HG03520 (cell line): ENCODE measurements around the gene SEZ6L2.
"Not testable (repeated sequence)": the region's sequence is repeated elsewhere in the genome, so short reads cannot be mapped to it uniquely, and the experiment has no call there.

ENCODE experiments used
- ATAC-seq: cut with Tn5 transposase; IDR thresholded peaks from one replicate; pipeline ENCODE4 v1.9.1; 2021; ENCODE audit warnings: mild to moderate bottlenecking, moderate library complexity; ENCODE audit not compliant: unreplicated experiment

Gene SEZ6L2

GRCh38 chr16:29910819-29911675 lies 11.7 kb upstream of the SEZ6L2 start:
- ATAC-seq, result no peak

- ATAC-seq, result not testable (repeated sequence)
Observed at GRCh38 chr16:29909851-29910250, 10.5 kb upstream of the SEZ6L2 start.

GRCh38 chr16:29909391-29909790 lies 10.0 kb upstream of the SEZ6L2 start:
- ATAC-seq, result no peak

- ATAC-seq, result no peak
Observed at GRCh38 chr16:29908719-29909220, 9.4 kb upstream of the SEZ6L2 start.

GRCh38 chr16:29907973-29908372 lies 8.6 kb upstream of the SEZ6L2 start:
- no peak for ATAC-seq

GRCh38 chr16:29906520-29907244 lies 7.3 kb upstream of the SEZ6L2 start:
- no peak for ATAC-seq

- no peak for ATAC-seq
Observed at GRCh38 chr16:29905668-29906067, 6.3 kb upstream of the SEZ6L2 start.

GRCh38 chr16:29904947-29905346 lies 5.6 kb upstream of the SEZ6L2 start:
- no peak for ATAC-seq

- no peak for ATAC-seq
Observed at GRCh38 chr16:29903590-29903989, 4.2 kb upstream of the SEZ6L2 start.

GRCh38 chr16:29901607-29901945 lies 2.2 kb upstream of the SEZ6L2 start:
- ATAC-seq, result no peak

- ATAC-seq, result no peak
Observed at GRCh38 chr16:29900888-29901606, 1.7 kb upstream of the SEZ6L2 start.

- ATAC-seq, result no peak
Observed at GRCh38 chr16:29900102-29900887, 945 bp upstream of the SEZ6L2 start, which contains the start of gene ASPHD1. TSS of gene ASPHD1 (plus strand) at chr16:29900488. CDS start at chr16:29900972, 484 bp downstream.

- ATAC-seq, result no peak
Observed at GRCh38 chr16:29898804-29899515, 390 bp downstream of the SEZ6L2 start.

GRCh38 chr16:29898135-29898803 lies 1.1 kb downstream of the SEZ6L2 start:
- no peak for ATAC-seq

- no peak for ATAC-seq
Observed at GRCh38 chr16:29897333-29897732, 2.0 kb downstream of the SEZ6L2 start.

- ATAC-seq, result no peak
Observed at GRCh38 chr16:29896841-29897240, 2.5 kb downstream of the SEZ6L2 start.

- no peak for ATAC-seq
Observed at GRCh38 chr16:29894352-29894751, 5.0 kb downstream of the SEZ6L2 start.

- ATAC-seq, result no peak
Observed at GRCh38 chr16:29893553-29893952, 5.8 kb downstream of the SEZ6L2 start.

GRCh38 chr16:29892458-29892813 lies 6.9 kb downstream of the SEZ6L2 start:
- no peak for ATAC-seq
